Stimulated activated CD8-positive, alpha-beta memory T cell treated with anti-CD3 and anti-CD28 coated beads, Interleukin-15, amount 100 ng/mL, for 24 hours (primary cell): ENCODE measurements around the gene MINDY4.

Source experiments
- DNase-seq: peaks from one replicate; pipeline ENCODE4 v3.0.0-alpha.2; 2020; ENCODE audit warnings: low read depth

Gene MINDY4

GRCh38 chr7:30855936-30856335 lies 84.7 kb downstream of the MINDY4 start:
- DNase-seq: no peak

DNA sequence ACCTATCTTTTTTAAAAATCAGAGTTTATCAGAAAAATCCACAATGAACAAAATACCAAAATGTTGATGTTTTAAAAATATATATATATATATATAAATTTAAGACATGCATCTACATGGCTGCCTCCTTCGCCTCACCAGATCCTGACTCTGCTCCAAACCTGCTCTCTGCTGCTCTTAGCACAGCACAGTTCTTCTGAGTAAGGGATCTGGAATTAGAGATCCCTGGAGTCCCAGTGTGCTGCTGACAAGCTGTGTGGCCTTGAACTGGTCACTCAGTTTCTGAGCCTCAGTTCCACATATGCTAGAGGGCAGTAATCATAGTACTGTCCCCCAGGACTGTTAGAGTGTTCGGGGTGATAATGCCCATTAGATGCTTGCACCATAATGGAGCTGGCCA lies 87.4 kb downstream of the MINDY4 start:
- DNase-seq: no peak

DNA sequence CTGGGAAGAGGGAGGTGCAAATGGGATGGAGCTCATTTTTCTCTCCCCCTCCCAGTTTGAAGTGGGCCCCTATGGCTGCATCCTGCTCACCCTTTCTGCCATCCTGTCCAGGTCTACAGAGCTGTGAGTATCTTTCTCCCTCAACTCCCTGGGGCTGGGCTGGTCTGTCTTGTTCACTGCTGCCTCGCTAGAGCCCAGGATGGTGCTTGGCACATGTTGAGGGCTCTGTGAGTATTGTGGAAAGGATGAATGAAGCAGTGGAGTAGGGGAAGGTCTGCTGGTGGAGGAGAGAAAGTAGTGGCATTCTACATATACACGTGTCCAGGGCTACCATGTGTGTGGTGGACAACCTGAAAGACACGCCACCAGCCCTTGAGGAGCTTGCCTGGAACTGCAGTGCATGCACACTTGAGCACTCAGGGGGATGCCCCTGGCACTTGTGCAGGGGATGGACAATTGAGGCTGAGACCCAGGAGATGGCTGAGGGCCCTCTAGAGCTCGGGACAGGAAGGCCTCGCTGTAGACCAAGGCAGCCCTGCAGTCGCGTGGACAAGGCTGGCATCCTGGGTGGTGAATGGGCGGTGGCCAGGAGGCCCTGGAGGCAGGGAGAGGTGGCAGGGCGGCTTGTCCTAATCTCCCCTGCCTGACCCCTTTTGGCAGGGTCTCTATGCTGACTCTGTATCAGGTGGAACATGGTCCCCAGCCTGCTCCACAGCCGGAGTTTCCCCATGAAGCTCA lies 88.2 kb downstream of the MINDY4 start:
- no peak for DNase-seq

DNA sequence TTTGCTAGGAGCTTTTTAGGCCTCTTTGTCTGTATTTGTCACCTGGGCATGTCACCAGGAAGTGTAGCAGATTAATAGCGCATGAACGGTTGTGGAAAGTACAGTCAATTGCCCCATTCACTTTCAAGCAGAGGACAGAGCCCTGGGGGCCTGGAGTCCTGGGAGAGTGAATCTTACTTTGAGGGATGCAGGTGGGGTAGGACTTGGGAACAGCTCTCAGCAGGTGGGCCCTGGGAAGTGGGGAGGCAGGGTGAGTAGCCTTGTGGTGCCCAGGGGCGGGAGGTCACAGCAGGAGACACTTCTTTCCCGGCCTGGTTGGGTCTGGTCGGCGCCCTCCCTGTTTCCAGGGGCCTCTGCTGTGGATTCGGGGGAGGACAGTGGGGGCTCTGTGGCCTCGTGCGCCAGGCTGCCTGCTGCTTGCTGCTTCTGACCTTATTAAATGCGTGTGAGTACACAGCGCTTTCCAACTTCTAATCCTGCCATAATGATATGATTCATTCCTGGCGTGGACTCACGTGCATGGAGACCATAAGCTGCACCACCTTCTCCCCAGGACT lies 88.8 kb downstream of the MINDY4 start:
- DNase-seq: no peak

GRCh38 chr7:30861612-30862011 lies 90.4 kb downstream of the MINDY4 start:
- no peak for DNase-seq

DNA sequence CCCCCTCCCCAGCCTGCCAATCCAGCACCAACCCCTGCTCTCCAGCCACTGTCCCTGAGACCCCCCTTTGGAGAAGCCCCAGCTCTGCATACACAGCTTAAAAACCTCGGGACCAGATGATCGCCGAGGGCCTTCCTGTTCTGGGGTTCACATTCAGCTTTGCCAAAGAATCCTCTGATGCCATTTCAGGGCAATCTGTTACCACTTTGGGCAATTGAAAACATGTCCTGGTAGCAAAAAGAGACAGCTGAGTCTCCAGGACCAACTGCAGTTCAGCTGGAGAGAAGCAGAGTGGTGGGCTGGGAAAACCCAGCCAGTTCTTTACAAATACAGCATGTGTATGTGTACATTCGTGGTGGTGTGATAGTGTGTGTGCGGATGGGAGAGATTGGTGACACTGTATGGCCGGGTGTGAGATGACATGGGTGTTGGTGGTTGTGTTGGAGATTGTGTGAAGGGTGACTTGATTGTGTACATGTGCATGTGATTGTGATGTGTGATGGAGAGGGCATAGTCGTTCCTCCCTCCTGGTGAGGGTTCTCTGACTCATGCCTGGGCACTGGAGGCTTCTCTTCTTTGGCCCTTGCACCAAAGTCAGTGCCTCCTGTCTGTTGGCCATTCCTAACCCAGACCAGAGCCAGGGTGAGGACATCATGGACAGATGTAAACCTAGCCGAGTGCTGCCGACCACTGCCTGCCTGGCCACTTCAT lies 91.9 kb downstream of the MINDY4 start:
- DNase-seq: no peak

- DNase-seq: no peak
Observed at GRCh38 chr7:30863706-30864035, 92.5 kb downstream of the MINDY4 start.

DNA sequence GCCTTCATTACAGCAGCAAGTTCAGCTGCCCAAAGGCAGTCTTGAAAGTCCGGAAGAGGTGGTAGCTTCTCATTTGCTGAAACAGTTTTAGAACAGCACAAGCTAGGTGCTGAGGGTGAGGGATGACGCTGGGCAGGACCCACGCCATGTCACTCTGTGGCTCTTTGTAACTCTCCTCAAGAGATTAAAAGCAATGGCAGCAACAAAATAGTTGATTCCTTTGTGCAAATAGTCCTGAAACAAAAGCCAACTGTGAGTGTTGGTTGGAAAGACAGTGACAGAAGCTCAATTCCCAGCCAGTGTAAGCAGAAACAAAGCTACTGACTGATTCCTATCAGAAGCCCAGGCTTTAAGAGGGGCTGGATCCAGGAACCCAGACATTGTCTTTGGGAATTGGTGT lies 92.9 kb downstream of the MINDY4 start:
- DNase-seq: no peak

DNA sequence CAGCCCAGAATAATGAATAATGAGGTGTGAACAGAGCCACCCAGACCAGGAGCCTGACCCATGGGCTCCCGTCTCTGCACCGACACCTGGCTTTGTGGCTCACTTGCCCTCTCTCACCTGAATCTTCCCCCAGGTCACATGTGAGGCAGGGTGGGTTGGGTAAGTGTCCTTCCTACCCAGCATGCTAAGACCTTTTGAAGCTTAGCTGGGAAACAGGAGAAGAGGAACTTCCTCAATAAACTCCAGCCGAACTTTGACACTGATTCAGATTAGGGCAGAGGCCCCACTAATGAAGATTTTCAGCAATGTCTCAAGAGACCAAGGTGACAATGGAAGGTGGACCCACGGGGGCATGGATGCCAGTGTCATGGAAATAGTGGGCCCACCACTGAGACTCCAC lies 93.9 kb downstream of the MINDY4 start:
- DNase-seq: no peak

- DNase-seq: no peak
Observed at GRCh38 chr7:30865821-30866220, 94.6 kb downstream of the MINDY4 start.

DNA sequence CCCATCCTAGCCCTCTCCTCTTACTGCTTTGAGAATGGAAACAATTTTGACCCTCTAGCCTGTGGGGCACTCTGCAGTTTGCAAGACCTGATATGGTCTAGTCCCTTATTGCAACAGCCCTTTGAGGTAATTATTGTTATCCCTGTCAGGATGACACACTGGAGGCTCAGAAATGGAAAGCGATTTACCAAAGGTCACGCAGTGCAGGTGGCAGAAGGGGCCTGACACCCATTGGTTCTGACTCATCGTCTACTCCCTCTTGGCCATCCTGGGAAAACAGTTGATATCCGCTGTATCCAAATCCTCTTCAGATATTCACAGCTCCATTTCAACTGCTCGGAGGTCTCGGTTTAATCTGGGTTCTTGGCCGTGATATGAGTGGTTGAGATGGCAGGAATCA lies 95.7 kb downstream of the MINDY4 start:
- no peak for DNase-seq

DNA sequence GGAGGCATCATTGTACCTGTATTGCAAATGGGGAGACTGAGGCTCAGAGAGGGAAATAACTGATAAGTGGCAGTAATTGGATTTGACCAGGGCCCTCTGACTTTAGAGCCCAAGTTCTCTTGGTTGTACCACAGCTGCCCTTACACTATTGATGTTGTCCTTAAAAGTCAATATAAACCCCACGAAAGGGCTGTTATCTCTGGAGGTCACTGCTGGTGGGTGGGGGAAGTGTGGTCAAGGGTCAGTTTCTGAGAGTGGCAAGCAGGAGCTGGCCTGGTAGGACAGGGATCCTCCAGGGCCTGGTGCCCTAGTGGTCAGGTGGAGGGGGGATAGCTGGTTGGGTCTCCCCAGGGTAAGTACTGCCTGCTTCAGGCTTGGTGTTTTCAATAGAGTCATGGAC lies 96.3 kb downstream of the MINDY4 start:
- no peak for DNase-seq

- DNase-seq: no peak
Observed at GRCh38 chr7:30869794-30870611, 98.8 kb downstream of the MINDY4 start.

- no peak for DNase-seq
Observed at GRCh38 chr7:30870821-30871518, 99.8 kb downstream of the MINDY4 start.

DNA sequence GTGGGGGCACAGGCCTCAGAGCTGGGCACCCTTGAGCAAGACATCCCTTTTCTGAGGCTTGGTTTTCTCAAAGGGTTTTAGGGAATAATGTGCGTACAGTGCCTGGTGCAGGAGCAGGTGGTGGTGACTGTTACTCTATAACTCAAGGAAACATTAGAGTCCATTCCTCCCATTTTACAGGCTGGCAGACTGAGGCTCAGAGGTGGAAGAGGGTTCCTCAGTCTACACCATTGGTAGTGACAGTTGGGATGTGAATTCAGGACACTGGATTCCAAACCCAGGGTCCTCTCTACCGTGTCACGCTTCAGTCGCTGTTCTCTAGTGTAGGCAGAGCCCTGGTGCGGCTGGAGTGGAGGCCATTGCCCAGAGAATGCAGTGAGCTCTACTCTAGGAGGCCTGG lies 100.4 kb downstream of the MINDY4 start:
- no peak for DNase-seq

- no peak for DNase-seq
Observed at GRCh38 chr7:30873207-30873606, 102.0 kb downstream of the MINDY4 start.

GRCh38 chr7:30873656-30874055 lies 102.4 kb downstream of the MINDY4 start:
- DNase-seq: no peak

DNA sequence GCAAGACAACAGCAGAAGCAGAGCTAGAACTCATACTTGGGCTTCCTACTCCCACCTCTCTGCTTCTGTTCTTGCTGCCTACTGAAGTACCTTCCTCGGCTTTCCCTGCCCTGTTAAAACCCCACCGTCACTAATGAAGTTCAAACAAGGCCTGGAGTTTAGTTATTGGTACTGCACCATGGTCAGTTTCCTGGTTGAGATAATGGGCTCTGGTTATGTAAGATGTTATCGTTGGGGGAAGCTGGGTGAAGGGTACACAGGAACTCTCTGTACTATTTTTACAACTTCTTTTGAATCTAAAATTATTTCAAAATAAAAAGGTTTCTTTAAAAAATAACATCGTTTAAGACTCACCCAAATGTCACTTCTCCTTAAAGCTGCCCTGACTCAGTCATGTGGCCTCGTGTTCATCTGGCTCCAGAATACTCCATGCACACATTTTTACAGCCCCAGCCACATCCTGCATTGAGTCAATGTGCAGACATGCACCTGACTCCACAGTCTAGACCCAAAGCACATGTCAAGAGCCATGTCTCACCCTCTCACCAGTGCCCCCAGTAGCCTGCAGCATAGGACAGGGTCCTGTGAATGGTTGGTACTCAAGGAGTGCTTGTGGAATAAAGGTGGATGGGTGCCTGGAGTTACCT lies 103.6 kb downstream of the MINDY4 start:
- DNase-seq: no peak

GRCh38 chr7:30877015-30877769 lies 106.0 kb downstream of the MINDY4 start:
- DNase-seq: no peak

DNA sequence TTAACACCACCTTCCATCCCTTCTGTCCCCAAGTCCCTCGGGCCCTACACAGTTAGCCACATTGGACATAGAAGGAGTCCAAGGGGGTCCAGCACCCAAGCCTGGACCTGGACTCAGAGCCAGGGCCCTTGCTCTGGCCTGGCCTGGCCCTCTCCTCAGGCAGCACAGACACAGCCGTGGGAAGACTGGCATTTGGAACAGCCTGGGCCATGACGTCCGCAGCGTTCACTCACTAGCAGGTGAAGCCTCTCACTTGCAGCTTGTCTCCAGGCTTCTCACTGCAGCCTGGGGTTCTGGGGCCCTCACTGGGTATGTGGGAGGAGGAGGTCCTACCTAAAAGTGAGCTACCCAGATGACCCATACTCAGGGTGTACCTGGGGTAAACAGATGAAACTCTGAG lies 106.8 kb downstream of the MINDY4 start:
- no peak for DNase-seq
